HUES6 (cell line): Measurements from ENCODE around the gene EML4.

Source experiments
- H3K27ac ChIP-seq: 2 replicates; pipeline ENCODE4 v1.7.0; 2013; ENCODE audit warnings: low read depth, mild to moderate bottlenecking, low read length, inconsistent platforms
- H3K27me3 ChIP-seq: 2 replicates; pipeline ENCODE4 v1.6.1; 2013; ENCODE audit warnings: low read length; ENCODE audit not compliant: control insufficient read depth, insufficient read depth
- H3K36me3 ChIP-seq: 2 replicates; pipeline ENCODE4 v1.6.1; 2013; ENCODE audit warnings: low read length; ENCODE audit not compliant: control insufficient read depth, insufficient read depth
- H3K4me1 ChIP-seq: 2 replicates; pipeline ENCODE4 v1.6.1; 2013; ENCODE audit warnings: low read length; ENCODE audit not compliant: control insufficient read depth, insufficient read depth
- H3K4me3 ChIP-seq: 2 replicates; pipeline ENCODE4 v1.5.1; 2013; ENCODE audit warnings: low read depth, low read length
- H3K9ac ChIP-seq: one replicate; pipeline ENCODE4 v1.6.1; 2013; ENCODE audit warnings: mild to moderate bottlenecking, low read length
- H3K9me3 ChIP-seq: 2 replicates; pipeline ENCODE4 v1.6.1; 2013; ENCODE audit warnings: low read depth, low read length; ENCODE audit not compliant: control insufficient read depth, insufficient read depth

EML4 gene

DNA sequence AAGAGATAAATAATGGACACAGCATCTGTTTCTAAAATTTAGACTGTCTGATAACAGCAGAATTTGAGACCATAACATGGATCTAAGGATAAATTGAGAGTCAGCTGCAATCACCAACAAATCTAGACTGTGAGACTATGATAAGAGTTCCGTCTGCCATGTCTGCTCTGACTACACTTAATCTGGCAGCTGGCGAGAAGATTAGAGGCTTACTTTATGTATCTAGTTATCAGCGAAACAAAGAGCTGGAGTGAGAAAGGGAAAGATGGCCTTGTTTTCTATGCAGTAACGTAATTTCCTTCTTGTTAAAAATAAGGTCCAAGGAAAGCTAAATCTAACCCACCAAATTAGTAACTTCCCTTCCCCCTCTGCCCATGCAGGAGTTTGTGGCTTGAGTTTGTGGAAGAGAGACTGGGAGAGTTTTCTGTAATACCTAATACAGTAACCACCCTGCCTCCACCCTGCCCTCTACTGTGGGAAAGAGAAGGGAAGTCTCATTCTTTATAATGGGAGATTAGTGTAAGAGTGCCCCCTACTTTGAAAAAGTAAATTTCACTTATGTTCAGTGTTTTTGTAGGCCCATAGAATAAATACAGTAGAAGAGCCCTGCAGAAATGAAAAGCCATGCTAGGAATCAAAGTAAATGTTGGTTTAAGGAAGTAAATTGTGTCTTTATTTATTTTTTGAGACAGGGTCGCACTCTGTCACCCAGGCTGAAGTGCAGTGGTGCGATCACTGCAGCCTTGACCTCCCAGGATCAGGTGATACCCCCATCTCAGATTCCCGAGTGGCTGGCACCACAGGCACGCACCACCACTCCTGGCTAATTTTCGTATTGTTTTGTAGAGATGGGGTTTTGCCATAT is 27.5 kb downstream of the EML4 start:
- H3K4me1 ChIP-seq, result peaks cover 19% of the 10 kb centered on the region
- H3K27ac ChIP-seq, result no peak overlapping the region
- no peak overlapping the region for H3K9ac ChIP-seq
- no peaks in the 10 kb centered on the region for H3K27me3 ChIP-seq
- no peaks in the 10 kb centered on the region; the same call in 1 of the 2 replicates for H3K9me3 ChIP-seq
- no peak overlapping the region for H3K4me3 ChIP-seq
- H3K36me3 ChIP-seq, result no peaks in the 10 kb centered on the region

DNA sequence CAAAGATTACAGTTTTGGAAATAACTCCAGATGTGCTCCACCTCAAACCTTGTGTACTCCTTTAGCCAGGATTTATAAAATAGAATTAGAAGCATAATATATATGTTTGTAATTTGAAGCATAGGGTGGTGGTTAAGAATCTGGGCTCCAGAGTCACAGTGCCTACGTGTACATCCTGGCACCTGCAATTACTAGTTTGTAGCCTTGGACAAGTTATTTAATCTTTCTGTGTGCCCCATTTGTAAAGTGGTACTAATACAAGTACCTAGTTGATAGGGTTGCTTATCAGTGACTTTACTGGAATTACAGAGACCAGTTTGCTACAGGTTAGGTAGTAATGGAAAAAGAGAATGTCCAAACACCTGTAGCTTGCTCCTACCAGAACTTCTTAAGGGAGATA is 28.6 kb downstream of the EML4 start:
- Histone ChIP-seq H3K4me1 (peaks cover 19% of the 10 kb centered on the region), H3K27ac (no peak overlapping the region), H3K36me3 (no peaks in the 10 kb centered on the region), H3K4me3 (no peak overlapping the region), H3K27me3 (no peaks in the 10 kb centered on the region), H3K9me3 (no peaks in the 10 kb centered on the region; the same call in 1 of the 2 replicates), H3K9ac (no peak overlapping the region)

- Histone ChIP-seq H3K4me1 (peaks cover 14% of the 10 kb centered on the region), H3K36me3 (no peaks in the 10 kb centered on the region), H3K27ac (no peak overlapping the region), H3K9me3 (no peaks in the 10 kb centered on the region; the same call in 1 of the 2 replicates), H3K9ac (no peak overlapping the region), H3K27me3 (no peaks in the 10 kb centered on the region), H3K4me3 (no peak overlapping the region)
Measured at GRCh38 chr2:42198466-42198865, 29.3 kb downstream of the EML4 start.

DNA sequence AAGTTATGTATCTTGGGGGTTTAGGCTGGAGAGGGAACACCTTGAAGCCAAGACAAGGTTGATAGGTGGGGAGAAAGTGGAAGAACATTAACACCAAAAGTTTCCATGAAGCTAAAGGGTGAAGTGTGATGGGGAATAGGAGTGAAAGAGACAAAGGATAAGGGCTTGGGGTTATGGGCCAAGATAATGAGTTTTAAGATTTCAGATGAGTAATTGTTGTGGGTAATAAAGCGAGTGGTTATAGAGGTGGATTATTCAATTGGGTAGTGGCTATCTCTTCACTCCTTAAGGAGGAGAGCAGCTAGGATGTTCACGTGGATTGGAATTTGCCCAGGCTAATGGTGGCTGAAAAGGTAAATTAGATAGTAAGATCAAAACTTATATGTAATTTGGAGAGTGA is 29.8 kb downstream of the EML4 start:
- Histone ChIP-seq H3K9me3 (no peaks in the 10 kb centered on the region; the same call in 1 of the 2 replicates), H3K27me3 (no peaks in the 10 kb centered on the region), H3K27ac (no peak overlapping the region), H3K9ac (no peak overlapping the region), H3K36me3 (no peaks in the 10 kb centered on the region), H3K4me3 (no peak overlapping the region), H3K4me1 (peaks cover 10% of the 10 kb centered on the region)

DNA sequence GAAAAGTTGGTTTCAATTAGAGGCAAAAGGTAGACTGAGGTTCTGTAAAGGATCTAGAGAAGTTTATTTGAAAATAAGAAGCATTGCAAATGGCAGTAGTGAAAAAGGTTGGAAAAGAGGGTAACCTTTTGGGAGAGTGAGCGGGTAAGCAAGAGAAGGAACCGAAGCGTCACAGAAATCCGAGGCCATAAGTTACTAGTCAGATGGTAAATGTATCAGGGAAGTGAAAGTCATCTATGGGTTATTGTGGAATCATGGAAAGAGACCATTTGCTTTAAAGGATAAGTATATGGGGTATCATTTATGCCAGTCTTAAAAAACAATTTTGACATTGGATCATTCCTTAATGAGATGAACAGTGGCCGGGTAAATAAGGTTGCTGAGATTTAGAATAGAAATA is 30.5 kb downstream of the EML4 start:
- Histone ChIP-seq H3K4me1 (peaks cover 10% of the 10 kb centered on the region), H3K27ac (no peak overlapping the region), H3K9ac (no peak overlapping the region), H3K36me3 (no peaks in the 10 kb centered on the region), H3K9me3 (no peaks in the 10 kb centered on the region; the same call in 1 of the 2 replicates), H3K4me3 (no peak overlapping the region), H3K27me3 (no peaks in the 10 kb centered on the region)

- no peaks in the 10 kb centered on the region for H3K36me3 ChIP-seq
- H3K27me3 ChIP-seq, result no peaks in the 10 kb centered on the region
- H3K9ac ChIP-seq, result no peak overlapping the region
- H3K4me3 ChIP-seq, result no peak overlapping the region
- H3K27ac ChIP-seq, result no peak overlapping the region
- H3K9me3 ChIP-seq, result no peaks in the 10 kb centered on the region; the same call in 1 of the 2 replicates
- peaks cover 8% of the 10 kb centered on the region for H3K4me1 ChIP-seq
Measured at GRCh38 chr2:42200926-42201855, 32.0 kb downstream of the EML4 start.

DNA sequence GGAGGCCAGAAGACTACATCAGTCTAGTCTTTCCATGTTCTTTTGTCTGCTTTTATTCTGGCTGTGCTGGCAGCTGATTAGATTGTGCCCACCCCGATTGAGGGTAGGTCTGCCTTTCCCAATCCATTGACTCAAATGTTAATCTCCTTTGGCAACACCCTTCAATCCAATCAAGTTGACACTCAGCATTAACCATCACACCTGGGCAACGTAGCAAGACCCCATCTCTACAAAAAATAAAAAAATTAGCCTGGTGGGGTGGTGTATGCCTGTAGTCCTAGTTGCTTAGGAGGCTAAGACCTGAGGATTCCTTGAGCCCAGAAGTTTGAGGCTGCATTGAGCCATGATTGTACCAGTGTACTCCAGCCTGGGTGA is 33.5 kb downstream of the EML4 start:
- 0 out of 2 replicates have a peak, but pooled peaks cover 4% of the 10 kb centered on the region for H3K4me1 ChIP-seq
- H3K9me3 ChIP-seq, result no peaks in the 10 kb centered on the region; the same call in 1 of the 2 replicates
- no peaks in the 10 kb centered on the region for H3K27me3 ChIP-seq
- H3K36me3 ChIP-seq, result no peaks in the 10 kb centered on the region
- H3K27ac ChIP-seq, result no peak overlapping the region
- H3K4me3 ChIP-seq, result no peak overlapping the region
- no peak overlapping the region for H3K9ac ChIP-seq

GRCh38 chr2:42203792-42204191 is 34.6 kb downstream of the EML4 start:
- H3K27ac ChIP-seq, result no peak overlapping the region
- H3K4me3 ChIP-seq, result no peak overlapping the region
- 0 out of 2 replicates have a peak, but pooled peaks cover 4% of the 10 kb centered on the region for H3K4me1 ChIP-seq
- H3K9ac ChIP-seq, result no peak overlapping the region
- no peaks in the 10 kb centered on the region for H3K27me3 ChIP-seq
- no peaks in the 10 kb centered on the region for H3K9me3 ChIP-seq
- H3K36me3 ChIP-seq, result no peaks in the 10 kb centered on the region

DNA sequence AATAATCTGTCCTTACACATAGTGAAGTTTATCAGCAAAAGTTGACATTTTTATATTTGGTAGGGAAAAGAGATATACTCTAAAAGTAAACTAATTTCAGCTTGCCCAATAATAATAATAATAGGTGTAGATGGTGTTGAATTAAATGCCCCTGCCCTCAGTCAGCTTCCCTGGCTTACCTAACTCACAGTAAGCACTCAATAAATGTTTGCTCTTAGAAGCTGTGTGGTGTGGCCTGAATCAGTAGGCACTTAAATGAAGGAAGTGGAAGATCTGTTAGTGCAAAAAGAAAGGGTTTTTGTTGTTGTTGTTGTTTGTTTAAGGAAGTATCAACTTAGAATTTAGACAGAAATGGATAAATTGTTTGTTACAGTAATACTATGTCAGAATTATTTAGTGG is 36.2 kb downstream of the EML4 start:
- H3K4me3 ChIP-seq, result no peak overlapping the region
- H3K9me3 ChIP-seq, result no peaks in the 10 kb centered on the region
- H3K36me3 ChIP-seq, result no peaks in the 10 kb centered on the region
- no peak overlapping the region for H3K27ac ChIP-seq
- 0 out of 2 replicates have a peak, but pooled peaks cover 3% of the 10 kb centered on the region for H3K4me1 ChIP-seq
- no peak overlapping the region for H3K9ac ChIP-seq
- no peaks in the 10 kb centered on the region for H3K27me3 ChIP-seq

- H3K27ac ChIP-seq, result no peak overlapping the region
Measured at GRCh38 chr2:42207826-42208225, 38.7 kb downstream of the EML4 start.

GRCh38 chr2:42210203-42210602 is 41.0 kb downstream of the EML4 start:
- no peak overlapping the region for H3K27ac ChIP-seq
- H3K27me3 ChIP-seq, result no peaks in the 10 kb centered on the region
- no peaks in the 10 kb centered on the region for H3K36me3 ChIP-seq
- H3K4me1 ChIP-seq, result no peaks in the 10 kb centered on the region; the same call in 1 of the 2 replicates
- H3K9ac ChIP-seq, result no peak overlapping the region
- H3K9me3 ChIP-seq, result no peaks in the 10 kb centered on the region
- H3K4me3 ChIP-seq, result no peak overlapping the region

More at GRCh38 chr2:42207826-42208225, 38.7 kb downstream of the EML4 start:
- no peak overlapping the region for H3K9ac ChIP-seq
- H3K36me3 ChIP-seq, result no peaks in the 10 kb centered on the region
- no peak overlapping the region for H3K4me3 ChIP-seq
- H3K9me3 ChIP-seq, result no peaks in the 10 kb centered on the region
- no peaks in the 10 kb centered on the region for H3K4me1 ChIP-seq
- no peaks in the 10 kb centered on the region for H3K27me3 ChIP-seq
